Epithelial cell of proximal tubule (primary cell): ENCODE data around the gene AMOT. TPM values are rescaled to one million over a fixed set of nuclear protein-coding genes. Genes with fewer than 3 reads are reported as not detected.

Source experiments
- DNase-seq: peaks from one replicate; pipeline ENCODE4 v3.0.0-alpha.2; 2011; ENCODE audit warnings: low read depth
- H3K4me3 ChIP-seq: 2 replicates; pipeline ENCODE4 v1.5.1; 2011; ENCODE audit warnings: low read depth, mild to moderate bottlenecking, low read length
- total RNA-seq: library from RNA; depleted of rRNA; stranded (reverse); fragments of >200 nt; gene quantifications from 2 replicates; pipeline ENCODE4 v1.2.3, GENCODE V29; 2015
- TF ChIP-seq, protein P1 (sequence below): conservative IDR thresholded peaks from 2 replicates; pipeline ENCODE4 v1.5.1; 2012; ENCODE audit warnings: low read depth, mild to moderate bottlenecking, low read length

AMOT gene
- total RNA-seq, 1 donor from 2014 or later = 13.7 TPM

DNA sequence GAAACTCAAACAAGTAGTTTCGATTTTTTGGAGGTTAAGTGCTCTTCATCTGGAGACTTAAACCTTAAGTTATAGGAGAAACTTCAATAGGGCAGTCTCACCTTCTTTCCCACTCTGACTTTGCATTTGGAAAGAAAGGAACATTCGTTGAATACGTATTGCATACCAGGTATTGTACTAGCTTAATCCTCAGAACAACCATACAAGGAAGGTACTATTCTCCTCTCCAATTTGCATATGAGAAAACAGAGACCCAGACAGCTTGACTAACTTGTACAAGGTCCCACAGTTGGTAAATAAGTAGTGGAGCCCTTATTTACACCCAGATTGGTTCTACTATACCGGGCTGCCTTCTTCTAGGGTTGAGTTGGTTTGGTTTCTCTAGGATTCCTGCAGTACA lies 32.6 kb downstream of the AMOT start:
- no peak overlapping the region for H3K4me3 ChIP-seq
- TF ChIP-seq, protein P1, sequence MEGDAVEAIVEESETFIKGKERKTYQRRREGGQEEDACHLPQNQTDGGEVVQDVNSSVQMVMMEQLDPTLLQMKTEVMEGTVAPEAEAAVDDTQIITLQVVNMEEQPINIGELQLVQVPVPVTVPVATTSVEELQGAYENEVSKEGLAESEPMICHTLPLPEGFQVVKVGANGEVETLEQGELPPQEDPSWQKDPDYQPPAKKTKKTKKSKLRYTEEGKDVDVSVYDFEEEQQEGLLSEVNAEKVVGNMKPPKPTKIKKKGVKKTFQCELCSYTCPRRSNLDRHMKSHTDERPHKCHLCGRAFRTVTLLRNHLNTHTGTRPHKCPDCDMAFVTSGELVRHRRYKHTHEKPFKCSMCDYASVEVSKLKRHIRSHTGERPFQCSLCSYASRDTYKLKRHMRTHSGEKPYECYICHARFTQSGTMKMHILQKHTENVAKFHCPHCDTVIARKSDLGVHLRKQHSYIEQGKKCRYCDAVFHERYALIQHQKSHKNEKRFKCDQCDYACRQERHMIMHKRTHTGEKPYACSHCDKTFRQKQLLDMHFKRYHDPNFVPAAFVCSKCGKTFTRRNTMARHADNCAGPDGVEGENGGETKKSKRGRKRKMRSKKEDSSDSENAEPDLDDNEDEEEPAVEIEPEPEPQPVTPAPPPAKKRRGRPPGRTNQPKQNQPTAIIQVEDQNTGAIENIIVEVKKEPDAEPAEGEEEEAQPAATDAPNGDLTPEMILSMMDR = no peak
- DNase-seq = no peak

DNA sequence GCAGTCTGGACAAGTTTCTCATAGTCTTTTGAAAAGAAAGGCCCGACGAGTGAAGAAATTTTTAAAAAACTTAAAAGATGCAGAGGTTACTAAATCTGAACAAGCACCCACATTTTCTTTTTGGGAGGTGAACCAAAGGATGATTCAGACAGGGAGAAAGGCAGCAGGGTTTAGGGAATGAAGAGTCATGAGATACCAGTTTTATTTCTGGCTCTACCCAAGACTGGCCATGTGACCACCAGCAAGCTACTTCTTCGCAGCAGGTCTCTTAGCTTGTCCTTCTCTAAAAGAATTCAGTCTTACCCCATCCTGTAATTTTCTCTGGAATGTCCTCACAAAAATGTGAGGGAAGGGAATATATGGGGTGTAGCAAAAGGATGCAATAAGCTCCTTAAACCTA lies 37.6 kb downstream of the AMOT start:
- H3K4me3 ChIP-seq = no peak overlapping the region
- no peak for DNase-seq
- TF ChIP-seq, protein P1 = no peak

DNA sequence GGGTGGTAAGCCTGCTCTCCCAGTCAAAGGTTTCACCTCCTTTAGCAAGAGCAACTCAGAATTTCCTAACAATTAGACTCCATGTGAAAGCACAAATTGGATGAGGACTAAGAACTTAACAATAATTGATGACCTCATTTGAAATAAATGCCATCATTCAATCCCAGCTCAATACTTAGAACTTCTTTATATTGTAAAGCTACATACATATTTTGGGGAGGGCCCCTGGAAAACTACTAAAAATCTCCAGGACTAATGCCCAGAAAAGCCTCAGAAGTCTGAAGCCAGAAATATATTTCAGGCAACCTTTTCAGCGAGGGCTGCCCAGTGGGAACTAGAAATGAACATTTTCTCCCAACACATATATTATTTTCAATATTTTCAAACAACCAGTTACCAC lies 38.1 kb downstream of the AMOT start:
- TF ChIP-seq, protein P1 = no peak
- no peak for DNase-seq
- no peak overlapping the region for H3K4me3 ChIP-seq

DNA sequence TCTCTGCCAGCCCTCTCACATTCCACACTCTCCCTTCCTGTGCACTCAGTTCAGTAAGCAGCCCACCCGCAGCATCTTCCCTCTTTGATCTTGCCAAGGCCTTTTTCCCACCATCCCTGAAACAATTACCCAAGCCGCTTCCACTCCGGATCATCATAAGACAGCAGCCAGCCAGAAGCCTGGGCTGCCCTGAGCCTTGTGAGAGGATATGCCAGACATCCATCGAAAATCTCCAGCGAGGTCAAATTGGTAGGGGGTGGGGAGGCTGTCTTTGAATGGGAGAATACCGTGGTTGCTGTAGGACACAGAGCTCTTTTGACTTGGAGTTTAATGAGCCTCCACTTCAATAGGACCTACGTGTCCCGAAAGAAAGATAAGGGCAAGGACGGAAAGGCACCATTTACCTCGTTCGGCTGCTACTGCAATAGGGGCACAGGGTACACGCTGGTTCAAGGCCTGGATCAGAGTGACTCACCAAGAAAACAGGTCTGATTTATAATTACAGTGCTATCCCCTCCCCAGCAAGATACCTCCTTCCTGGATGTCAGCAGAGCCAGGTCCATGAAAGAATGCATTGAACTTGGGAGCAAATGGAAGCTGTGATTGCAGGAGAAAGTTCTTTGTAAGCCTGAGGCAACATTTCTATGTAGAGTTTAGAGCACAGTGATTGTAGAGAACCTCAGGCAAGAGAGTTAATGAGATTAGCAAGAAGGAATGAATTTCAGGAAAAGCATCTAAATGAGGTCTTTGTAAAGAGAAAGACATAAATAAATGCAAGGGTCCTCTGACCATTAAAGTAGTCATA lies 39.5 kb downstream of the AMOT start:
- TF ChIP-seq, protein P1 = no peak
- no peak overlapping the region for H3K4me3 ChIP-seq
- DNase-seq = no peak

DNA sequence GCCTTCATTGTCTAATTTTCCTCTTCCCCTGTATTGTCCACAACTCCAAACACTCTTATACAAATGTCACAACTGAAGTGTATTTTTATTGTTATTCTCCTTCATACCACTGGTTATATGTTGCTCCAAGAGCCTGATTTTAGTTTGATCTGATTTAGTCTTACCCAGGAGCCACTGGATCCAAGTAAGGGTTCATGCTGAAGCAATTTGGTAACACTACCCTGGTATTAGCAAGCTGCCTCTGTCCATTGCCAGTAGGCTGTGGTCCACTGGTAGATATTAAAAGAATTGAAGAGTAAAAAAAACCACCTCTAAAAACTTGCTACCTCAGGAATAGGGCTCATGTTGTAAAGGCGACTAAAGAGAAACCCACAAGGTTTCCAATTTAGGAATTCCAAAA lies 41.2 kb downstream of the AMOT start:
- no peak for DNase-seq
- no peak overlapping the region for H3K4me3 ChIP-seq
- TF ChIP-seq, protein P1 = no peak

DNA sequence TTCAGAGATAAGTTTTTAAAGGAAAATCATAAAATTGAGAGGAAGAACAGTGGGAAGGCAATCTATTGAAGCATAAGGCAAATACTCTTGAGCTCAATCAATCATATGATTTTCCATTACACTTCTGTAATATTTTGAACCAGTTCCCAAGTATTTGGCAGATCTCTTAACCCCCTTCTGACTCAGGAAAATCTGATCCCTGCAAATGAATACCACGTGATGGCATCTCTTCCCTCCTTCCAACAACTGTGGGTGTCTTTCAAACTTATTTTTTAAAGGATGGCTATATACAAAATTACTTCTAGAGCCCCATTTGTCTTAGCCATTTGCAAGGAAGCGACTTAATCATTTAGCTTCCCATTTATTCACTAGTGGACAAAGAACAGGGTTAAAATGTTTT lies 41.9 kb downstream of the AMOT start:
- TF ChIP-seq, protein P1 = no peak
- DNase-seq = no peak

DNA sequence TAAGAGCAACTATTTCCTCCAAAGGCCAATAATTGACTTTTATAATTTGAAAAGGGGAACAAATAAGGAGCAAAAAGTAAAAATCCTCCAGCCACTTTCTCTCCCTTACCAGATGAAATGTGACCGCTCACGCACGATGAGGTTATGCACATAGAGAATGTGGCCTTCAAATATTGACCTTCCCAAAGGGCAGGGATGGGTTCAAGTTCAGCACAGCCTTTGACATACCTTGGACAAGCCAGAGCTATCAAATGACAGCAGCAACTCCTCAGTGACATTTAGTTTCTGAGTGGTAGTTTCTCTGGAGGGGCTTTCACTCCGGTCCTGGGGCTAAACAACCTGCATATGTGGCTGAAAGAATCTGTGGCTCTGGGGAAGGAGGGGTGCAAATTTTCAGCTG lies 50.7 kb downstream of the AMOT start:
- TF ChIP-seq, protein P1 = no peak
- H3K4me3 ChIP-seq = no peak overlapping the region
- no peak for DNase-seq

More for the DNA sequence above, 41.9 kb downstream of the AMOT start:
- H3K4me3 ChIP-seq = no peak overlapping the region
